Measurements from ENCODE around the gene SOX4. TPM values are rescaled to one million over a fixed set of nuclear protein-coding genes. Genes with fewer than 3 reads are reported as not detected.

Gene SOX4
- total RNA-seq, 4 donors from 2014 or later = 11.4 to 28.7 (median 13.6) TPM

GRCh38 chr6:21586740-21587178, 6.8 kb upstream of the SOX4 start:
- WGBS, 2 donors = 2 to 3% methylated on average over 15 of the region's 15 CpGs
- no peak for DNase-seq (ENCODE audit: low spot score in 2 of 2)
- TF ChIP-seq POLR2A (IDR thresholded peaks at IDR 0.05) (no peak), CTCF (IDR thresholded peaks at IDR 0.05) (no peak)
- H3K4me3 ChIP-seq (ENCODE audit: low read depth, poor library complexity, severe bottlenecking) = peak overlapping the region; percentile 43
- intact Hi-C loops (cut with DNase I; ENCODE audit: low total_unique reads) = loop anchor here (10.0 kb wide), 1 partner anchor 1012 kb away; no protein-coding TSS in a partner anchor

- intact Hi-C loops (cut with DNase I; ENCODE audit: low total_unique reads) = loop anchor here (10.0 kb wide), 1 partner anchor 1013 kb away; no protein-coding TSS in a partner anchor
- H3K4me3 ChIP-seq (ENCODE audit: low read depth, poor library complexity, severe bottlenecking) = peak overlapping the region; percentile 43
- DNase-seq (ENCODE audit: low spot score in 2 of 2) = peak; percentile 56 to 93
- 0% methylated on average over 32 to 52 of the region's 54 CpGs for WGBS, 2 donors
- TF ChIP-seq CTCF (IDR thresholded peaks at IDR 0.05) (no peak), POLR2A (IDR thresholded peaks at IDR 0.05) (no peak)
These were observed 6.2 kb upstream of the SOX4 start for GRCh38 chr6:21587179-21587960.

GRCh38 chr6:21587961-21588480, 5.5 kb upstream of the SOX4 start:
- intact Hi-C loops (cut with DNase I; ENCODE audit: low total_unique reads) = loop anchor here (10.0 kb wide), 1 partner anchor 1013 kb away; no protein-coding TSS in a partner anchor
- no peak for TF ChIP-seq POLR2A (IDR thresholded peaks at IDR 0.05)
- no peak for TF ChIP-seq CTCF (IDR thresholded peaks at IDR 0.05)
- whole genome bisulfite sequencing, 2 donors = 0% methylated on average over 16 to 37 of the region's 39 CpGs
- peak; percentile 46 to 93 for DNase-seq (ENCODE audit: low spot score in 2 of 2)
- peak overlapping the region; percentile 43 for H3K4me3 ChIP-seq (ENCODE audit: low read depth, poor library complexity, severe bottlenecking)

GRCh38 chr6:21588481-21589351, 4.8 kb upstream of the SOX4 start:
- TF ChIP-seq POLR2A (IDR thresholded peaks at IDR 0.05) = no peak
- no peak for TF ChIP-seq CTCF (IDR thresholded peaks at IDR 0.05)
- intact Hi-C loops (cut with DNase I; ENCODE audit: low total_unique reads) = loop anchor here (10.0 kb wide), 1 partner anchor 1014 kb away; no protein-coding TSS in a partner anchor
- peak; percentile 59 to 93 for DNase-seq (ENCODE audit: low spot score in 2 of 2)
- WGBS, 2 donors = 0 to 1% methylated on average over 48 to 53 of the region's 53 CpGs
- H3K4me3 ChIP-seq (ENCODE audit: low read depth, poor library complexity, severe bottlenecking) = peak overlapping the region; percentile 43

Measured in lower leg skin (tissue), 4 donors.